Midbrain (tissue), 1 donor: ENCODE results near the gene KIF6.
"Not testable (repeated sequence)": the region's sequence is repeated elsewhere in the genome, so short reads cannot be mapped to it uniquely, and the experiment has no call there.

Experiments
- DNase-seq: peaks from one replicate; lab custom pipeline; 2025; lab: John Stamatoyannopoulos, UW

KIF6 gene

DNA sequence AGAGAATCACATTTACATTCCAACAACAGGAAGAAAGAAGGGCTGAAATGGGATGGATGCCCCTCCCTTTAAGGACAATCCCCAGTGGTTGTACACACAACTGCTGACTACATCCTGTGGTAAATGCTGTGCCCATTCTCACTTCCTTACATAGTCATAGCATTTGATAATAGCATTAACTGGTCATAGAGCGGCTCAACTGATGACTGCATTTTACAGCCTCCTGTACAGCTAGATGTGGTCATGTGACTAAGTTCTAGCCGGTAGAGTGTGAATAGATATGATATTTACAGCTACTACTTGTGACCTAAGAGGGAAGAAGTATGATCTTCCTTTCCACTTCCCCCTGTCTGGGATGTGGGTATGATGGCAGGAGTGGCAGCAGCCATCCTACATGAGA, 435.7 kb downstream of the KIF6 start:
- DNase-seq = no peak

DNA sequence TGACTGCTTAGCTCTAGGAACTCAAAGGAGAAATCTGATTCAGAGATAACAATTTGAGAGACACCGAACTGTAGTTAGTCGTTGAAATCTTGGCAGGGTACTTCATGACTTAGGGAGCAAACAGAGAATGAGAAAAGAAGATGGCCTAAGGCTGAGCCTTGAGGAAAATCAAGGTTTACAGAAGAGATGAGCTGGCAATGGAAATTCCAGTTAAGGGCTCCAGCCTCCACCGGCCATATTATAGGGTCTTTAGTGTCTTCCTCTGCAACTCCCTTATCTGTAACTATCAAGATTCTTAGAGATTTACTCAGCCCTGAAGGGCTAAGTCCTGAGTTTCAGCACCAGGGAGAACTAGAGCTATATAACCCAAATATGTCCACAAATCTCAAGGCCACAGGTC, 437.6 kb downstream of the KIF6 start:
- no peak for DNase-seq

DNA sequence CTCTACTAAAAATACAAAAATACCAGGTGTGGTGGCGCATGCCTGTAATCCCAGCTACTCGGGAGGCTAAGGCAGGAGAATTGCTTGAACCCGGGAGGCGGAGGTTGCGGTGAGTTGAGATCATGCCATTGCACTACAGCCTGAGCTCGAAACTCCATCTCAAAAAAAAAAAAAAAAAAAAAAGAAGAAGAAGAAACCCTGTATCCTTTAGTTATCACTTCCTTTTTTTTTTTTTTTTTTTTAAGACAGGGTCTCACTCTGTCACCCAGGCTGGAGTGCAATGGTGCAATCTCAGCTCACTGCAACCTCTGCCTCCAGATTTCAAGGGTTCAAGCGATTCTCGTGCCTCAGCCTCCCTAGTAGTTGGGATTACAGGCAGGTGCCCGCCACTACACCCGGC, 438.6 kb downstream of the KIF6 start:
- not testable (repeated sequence) for DNase-seq

DNA sequence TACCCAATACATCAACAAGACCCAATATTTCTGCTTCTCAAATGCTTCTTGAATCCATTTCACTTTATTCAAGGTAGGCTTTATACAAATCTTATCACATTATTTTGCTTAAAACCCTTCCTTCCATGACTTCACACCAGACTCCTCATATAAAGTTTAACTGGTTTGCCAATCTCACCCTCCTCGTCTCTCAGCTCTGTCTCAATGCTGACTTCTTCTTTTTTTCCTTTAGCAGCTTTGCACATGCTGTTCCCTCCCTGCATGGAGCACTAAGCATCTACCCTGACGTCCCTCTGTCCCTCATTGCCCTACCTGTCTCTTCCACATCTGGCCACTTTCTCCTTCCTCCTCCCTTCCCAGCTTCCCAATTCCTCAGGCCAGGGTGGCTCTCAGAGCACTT, 442.4 kb downstream of the KIF6 start:
- no peak for DNase-seq

DNA sequence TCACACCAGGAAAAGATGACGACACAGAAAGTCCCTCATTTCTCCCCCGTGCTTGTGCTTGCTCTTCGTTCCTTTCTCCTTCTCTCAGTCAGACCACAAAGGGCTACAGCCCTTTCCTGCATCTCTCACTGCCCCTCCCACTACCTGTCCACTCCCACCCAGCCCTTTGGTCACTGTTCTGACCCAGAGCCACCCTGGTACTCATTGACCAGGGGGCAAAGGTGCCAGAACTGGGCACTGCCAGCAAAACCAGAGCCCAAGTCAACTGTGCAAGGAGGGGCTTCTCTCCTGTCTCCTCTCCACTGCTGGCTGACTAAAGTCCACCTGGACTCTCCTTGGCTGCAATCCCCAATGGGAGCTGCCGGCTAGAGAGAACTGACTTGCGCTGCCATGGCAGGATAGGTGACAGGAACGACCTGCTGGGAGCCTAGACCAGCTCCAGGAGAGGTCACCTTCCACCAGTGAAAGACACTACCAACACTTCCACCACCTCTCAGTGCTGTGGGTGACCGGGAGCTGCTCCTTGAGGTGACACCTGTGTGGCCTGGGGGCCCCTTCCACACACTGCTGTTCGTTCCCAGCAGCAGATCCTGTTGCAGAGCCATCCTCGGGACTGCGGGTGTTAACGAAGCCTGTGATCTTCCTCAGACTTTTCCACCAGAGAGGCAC, 443.8 kb downstream of the KIF6 start:
- no peak for DNase-seq

DNA sequence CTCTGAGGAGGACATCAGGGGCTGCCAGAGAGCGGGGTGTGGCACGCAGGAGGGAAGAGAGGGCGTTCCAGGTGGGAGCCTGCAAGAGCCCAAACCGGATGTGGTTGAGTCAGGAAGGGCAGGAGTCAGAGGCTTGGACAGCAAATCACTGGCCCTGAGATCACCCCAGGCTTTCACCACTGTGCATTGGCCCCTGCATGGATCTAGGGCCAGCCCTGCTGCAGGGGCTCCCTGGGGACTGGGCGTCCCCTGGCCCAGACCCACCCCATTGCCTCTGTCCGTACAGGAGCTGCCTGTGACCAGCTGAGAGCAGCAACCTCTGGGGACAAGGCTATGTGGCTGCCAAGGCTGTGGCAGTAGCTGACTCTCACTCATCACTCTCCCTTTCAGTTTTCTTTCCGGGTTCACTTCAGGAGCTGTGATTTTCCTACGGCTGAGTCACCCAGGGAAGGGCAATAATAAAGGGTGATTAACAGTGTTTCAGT, 444.9 kb downstream of the KIF6 start:
- no peak for DNase-seq
